RPMI8226 (cell line): Measurements from ENCODE around the gene CCDC14.
"Not testable (repeated sequence)": the region's sequence is repeated elsewhere in the genome, so short reads cannot be mapped to it uniquely, and the experiment has no call there.

Experiments
- DNase-seq: peaks from one replicate; pipeline ENCODE4 v3.0.0-alpha.2; 2015

The CCDC14 gene

GRCh38 chr3:123899300-123899865 lies 61.6 kb downstream of the CCDC14 start:
- no peak for DNase-seq

GRCh38 chr3:123893012-123893411 lies 68.0 kb downstream of the CCDC14 start:
- DNase-seq = no peak

- no peak for DNase-seq
These were observed 68.8 kb downstream of the CCDC14 start for GRCh38 chr3:123892195-123892594.

GRCh38 chr3:123890991-123891390 lies 70.0 kb downstream of the CCDC14 start:
- not testable (repeated sequence) for DNase-seq

GRCh38 chr3:123890162-123890561 lies 70.9 kb downstream of the CCDC14 start:
- not testable (repeated sequence) for DNase-seq

GRCh38 chr3:123884993-123885392 lies 76.0 kb downstream of the CCDC14 start:
- no peak for DNase-seq

- DNase-seq = peak; percentile 85
These were observed 76.7 kb downstream of the CCDC14 start, which contains the start of gene MYLK for GRCh38 chr3:123884203-123884831. Gene MYLK (minus strand): TSS chr3:123884332. CDS start chr3:123793841, 90,491 bp downstream.

- peak; percentile 40 for DNase-seq
These were observed 77.3 kb downstream of the CCDC14 start for GRCh38 chr3:123883701-123884202.

GRCh38 chr3:123883111-123883510 lies 77.9 kb downstream of the CCDC14 start:
- DNase-seq = peak; percentile 95

GRCh38 chr3:123881771-123882170 lies 79.3 kb downstream of the CCDC14 start:
- peak; percentile 83 for DNase-seq

- peak; percentile 49 for DNase-seq
These were observed 79.9 kb downstream of the CCDC14 start for GRCh38 chr3:123880998-123881561.

- DNase-seq = no peak
These were observed 82.2 kb downstream of the CCDC14 start for GRCh38 chr3:123878807-123879206.

GRCh38 chr3:123877965-123878364 lies 83.1 kb downstream of the CCDC14 start:
- peak; percentile 59 for DNase-seq

GRCh38 chr3:123877466-123877865 lies 83.6 kb downstream of the CCDC14 start:
- no peak for DNase-seq

- DNase-seq = no peak
These were observed 84.2 kb downstream of the CCDC14 start for GRCh38 chr3:123876858-123877257.

GRCh38 chr3:123872621-123873020 lies 88.4 kb downstream of the CCDC14 start:
- DNase-seq = no peak

GRCh38 chr3:123871946-123872345 lies 89.1 kb downstream of the CCDC14 start:
- DNase-seq = no peak

- DNase-seq = peak; percentile 68
These were observed 91.0 kb downstream of the CCDC14 start for GRCh38 chr3:123870033-123870432.

GRCh38 chr3:123869165-123869564 lies 91.9 kb downstream of the CCDC14 start:
- DNase-seq = no peak

GRCh38 chr3:123864706-123865105 lies 96.3 kb downstream of the CCDC14 start:
- DNase-seq = no peak
